Hepatocyte (in vitro differentiated cells): ENCODE measurements around the gene CDC42BPA. TPM values are rescaled to one million over a fixed set of nuclear protein-coding genes. Genes with fewer than 3 reads are reported as not detected.

Source experiments
- DNase-seq: peaks from one replicate; pipeline ENCODE4 v3.0.0-alpha.2; 2016; ENCODE audit warnings: low spot score
- H2AFZ ChIP-seq: fragments of 200-600 bp; sonication (generic); 2 replicates; pipeline ENCODE4 v1.6.0; 2016; ENCODE audit warnings: antibody characterized with exemption, mild to moderate bottlenecking
- H3K27ac ChIP-seq: fragments of 200-600 bp; sonication (generic); 2 replicates; pipeline ENCODE4 v1.5.1; 2016; ENCODE audit warnings: mild to moderate bottlenecking
- H3K27me3 ChIP-seq: fragments of 200-600 bp; sonication (generic); 2 replicates; pipeline ENCODE4 v1.6.1; 2016
- H3K36me3 ChIP-seq: fragments of 200-600 bp; sonication (generic); replicated peaks from 2 replicates; pipeline ENCODE4 v1.5.1; 2016; ENCODE audit warnings: low read depth; ENCODE audit not compliant: insufficient read depth
- H3K4me1 ChIP-seq: fragments of 200-600 bp; sonication (generic); 2 replicates; pipeline ENCODE4 v1.5.1; 2016; ENCODE audit warnings: mild to moderate bottlenecking, moderate library complexity; ENCODE audit not compliant: insufficient read depth
- H3K4me2 ChIP-seq: fragments of 200-600 bp; sonication (generic); 2 replicates; pipeline ENCODE4 v1.6.0; 2016
- H3K4me3 ChIP-seq: fragments of 200-600 bp; sonication (generic); 2 replicates; pipeline ENCODE4 v1.5.1; 2016; ENCODE audit warnings: mild to moderate bottlenecking
- H3K79me2 ChIP-seq: fragments of 200-600 bp; sonication (generic); 2 replicates; pipeline ENCODE4 v1.6.0; 2017; ENCODE audit warnings: mild to moderate bottlenecking
- H3K9me2 ChIP-seq: fragments of 200-600 bp; sonication (generic); replicated peaks from 2 replicates; pipeline ENCODE4 v1.6.0; 2017; ENCODE audit warnings: mild to moderate bottlenecking; ENCODE audit not compliant: insufficient read depth
- H3K9me3 ChIP-seq: fragments of 200-600 bp; sonication (generic); 2 replicates; pipeline ENCODE4 v1.5.1; 2016; ENCODE audit warnings: low read depth, mild to moderate bottlenecking
- H4K20me1 ChIP-seq: fragments of 200-600 bp; sonication (generic); 2 replicates; pipeline ENCODE4 v1.6.0; 2016; ENCODE audit warnings: mild to moderate bottlenecking; ENCODE audit not compliant: insufficient read depth, poor library complexity, severe bottlenecking
- CTCF ChIP-seq: fragments of 200-600 bp; sonication (generic); IDR thresholded peaks from 2 replicates; pipeline ENCODE4 v1.5.1; 2016; ENCODE audit warnings: antibody characterized with exemption, mild to moderate bottlenecking; ENCODE audit not compliant: poor library complexity
- EZH2 ChIP-seq: fragments of 200-600 bp; sonication (generic); IDR thresholded peaks from 2 replicates; pipeline ENCODE4 v1.6.1; 2016; ENCODE audit warnings: antibody characterized with exemption, mild to moderate bottlenecking, borderline replicate concordance
- EZH2phosphoT487 ChIP-seq: fragments of 200-600 bp; sonication (generic); IDR thresholded peaks from one replicate; pipeline ENCODE4 v1.6.1; 2018; ENCODE audit warnings: antibody characterized with exemption, mild to moderate bottlenecking, low read depth, moderate library complexity; ENCODE audit not compliant: unreplicated experiment, severe bottlenecking
- WGBS: methylation state at CpG from one replicate; pipeline ENCODE4 v1.1.6; 2016; ENCODE audit warnings: low lambda C conversion rate; ENCODE audit errors: missing lambda C conversion rate; 5-methylcytosine and 5-hydroxymethylcytosine counted together
- polyA plus RNA-seq: library from polyadenylated mRNA; unstranded; fragments of >200 nt; fragmentation: Nextera tagmentation; extraction: Ambion mirVana; gene quantifications from 2 replicates; pipeline ENCODE4 v1.2.1, GENCODE V29; 2016
- total RNA-seq: library from RNA; depleted of rRNA; stranded (reverse); fragments of >200 nt; gene quantifications from 2 replicates; pipeline ENCODE4 v1.2.3, GENCODE V29; 2014

The CDC42BPA gene
- total and polyA plus RNA-seq, 2 experiments from 2014 or later, result 24.5 to 40.9 TPM

DNA sequence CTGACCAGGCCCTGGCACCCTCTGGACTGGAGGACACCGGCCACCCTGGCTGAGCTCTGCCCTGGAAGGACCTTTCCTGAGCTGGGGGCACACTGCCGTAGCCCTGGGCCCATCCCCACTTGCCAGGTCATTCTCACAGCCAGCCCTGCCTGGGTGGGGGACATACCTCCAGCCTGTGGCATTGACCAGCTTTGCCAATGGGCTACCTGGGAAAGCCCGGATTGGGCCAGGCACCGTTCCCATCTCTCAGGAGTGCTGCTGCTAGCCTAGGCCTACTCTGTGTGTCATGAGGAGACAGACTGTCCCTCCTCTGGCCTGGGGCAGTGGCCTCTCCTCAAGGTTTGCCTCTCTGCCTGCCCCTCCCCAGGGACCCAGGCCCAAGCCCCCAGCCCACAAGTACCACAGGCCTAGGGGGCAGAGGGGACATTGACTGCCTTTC, 338.2 kb downstream of the CDC42BPA start:
- Histone ChIP-seq H3K4me3 (no peak overlapping the region), H3K79me2 (no peaks in the 10 kb centered on the region), H2AFZ (no peak overlapping the region), H3K9me2 (no peaks in the 10 kb centered on the region), H3K27me3 (no peaks in the 10 kb centered on the region), H3K27ac (no peak overlapping the region), H3K9me3 (no peaks in the 10 kb centered on the region), H3K4me1 (peaks cover 6% of the 10 kb centered on the region), H3K4me2 (no peak overlapping the region), H4K20me1 (no peaks in the 10 kb centered on the region), H3K36me3 (no peaks in the 10 kb centered on the region)
- WGBS, result 98% methylated on average over 4 of the region's 4 CpGs
- no peak for DNase-seq
- no peak for TF ChIP-seq CTCF
- TF ChIP-seq EZH2, result no peak
- TF ChIP-seq EZH2phosphoT487, result no peak

DNA sequence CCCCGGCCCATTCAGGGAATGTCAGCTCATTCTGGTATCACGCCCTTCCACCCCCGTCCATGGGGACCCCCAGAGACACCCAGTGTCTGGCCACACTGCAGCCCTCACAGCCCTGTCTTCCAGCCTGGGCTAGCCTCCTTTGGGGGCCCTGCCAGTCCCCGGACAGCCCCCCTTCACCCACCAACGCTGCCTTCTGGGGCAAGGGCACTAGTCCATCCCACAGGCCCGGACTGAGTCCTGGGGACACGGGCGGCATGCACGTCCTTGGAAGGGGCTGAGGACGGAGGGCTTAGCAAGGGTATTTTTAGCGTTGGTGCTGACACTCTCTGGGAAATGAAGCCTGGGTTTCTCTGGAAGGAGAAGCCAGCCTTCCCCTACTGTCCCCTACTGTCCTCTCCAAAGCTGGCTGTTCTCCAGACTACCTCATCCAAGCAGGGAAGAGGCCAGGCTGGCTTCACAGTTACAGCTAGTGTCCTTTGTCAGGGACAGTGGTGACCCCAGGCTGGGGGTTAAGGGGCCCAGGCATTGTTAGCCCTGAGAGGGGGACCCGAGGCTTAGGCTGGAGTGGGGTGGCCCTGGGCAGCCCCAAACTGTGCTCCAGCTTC, 338.7 kb downstream of the CDC42BPA start:
- Histone ChIP-seq H3K4me2 (no peak overlapping the region), H3K4me3 (no peak overlapping the region), H3K27me3 (no peaks in the 10 kb centered on the region), H3K36me3 (no peaks in the 10 kb centered on the region), H3K79me2 (no peaks in the 10 kb centered on the region), H3K27ac (no peak overlapping the region), H2AFZ (no peak overlapping the region), H3K9me2 (no peaks in the 10 kb centered on the region), H4K20me1 (no peaks in the 10 kb centered on the region), H3K4me1 (peaks cover 11% of the 10 kb centered on the region), H3K9me3 (no peaks in the 10 kb centered on the region)
- TF ChIP-seq EZH2phosphoT487, result no peak
- no peak for TF ChIP-seq EZH2
- TF ChIP-seq CTCF, result no peak
- WGBS, result 91% methylated on average over 11 of the region's 12 CpGs
- DNase-seq, result no peak

GRCh38 chr1:226979115-226979516, 339.2 kb downstream of the CDC42BPA start:
- WGBS, result 95% methylated on average over 14 of the region's 15 CpGs
- H3K36me3 ChIP-seq, result no peaks in the 10 kb centered on the region
- H3K27ac ChIP-seq, result no peak overlapping the region
- no peak for TF ChIP-seq CTCF
- TF ChIP-seq EZH2, result no peak
- TF ChIP-seq EZH2phosphoT487, result no peak
- H3K9me2 ChIP-seq, result no peaks in the 10 kb centered on the region
- no peaks in the 10 kb centered on the region for H3K79me2 ChIP-seq
- H3K4me3 ChIP-seq, result no peak overlapping the region
- H3K4me1 ChIP-seq, result peaks cover 16% of the 10 kb centered on the region
- no peaks in the 10 kb centered on the region for H3K9me3 ChIP-seq
- no peak overlapping the region for H3K4me2 ChIP-seq
- no peak for DNase-seq
- H4K20me1 ChIP-seq, result no peaks in the 10 kb centered on the region
- H2AFZ ChIP-seq, result no peak overlapping the region
- H3K27me3 ChIP-seq, result no peaks in the 10 kb centered on the region
